ENCODE results near the gene SLC23A1.

DNA sequence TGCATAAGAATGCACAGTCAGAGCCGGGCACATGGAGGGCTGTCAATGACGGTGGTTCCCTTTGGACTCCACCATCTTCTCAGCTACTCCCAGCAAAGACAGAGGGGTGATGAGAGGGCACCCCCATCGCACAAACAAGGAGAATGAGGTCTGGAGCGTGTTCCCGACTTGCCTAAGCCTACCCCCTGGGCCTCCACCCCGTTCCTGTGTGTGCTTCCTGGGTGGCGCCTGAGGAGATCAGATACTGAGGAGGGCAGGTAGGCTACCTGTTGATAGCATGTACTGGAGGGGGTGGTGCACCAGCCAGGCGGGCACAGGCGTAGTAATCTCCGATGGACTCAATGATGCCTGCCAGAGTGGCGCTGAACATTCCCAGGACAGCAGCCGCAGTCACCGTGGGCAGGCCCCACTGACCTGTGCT lies 4.1 kb downstream of the SLC23A1 start:
- TF ChIP-seq, protein P1, sequence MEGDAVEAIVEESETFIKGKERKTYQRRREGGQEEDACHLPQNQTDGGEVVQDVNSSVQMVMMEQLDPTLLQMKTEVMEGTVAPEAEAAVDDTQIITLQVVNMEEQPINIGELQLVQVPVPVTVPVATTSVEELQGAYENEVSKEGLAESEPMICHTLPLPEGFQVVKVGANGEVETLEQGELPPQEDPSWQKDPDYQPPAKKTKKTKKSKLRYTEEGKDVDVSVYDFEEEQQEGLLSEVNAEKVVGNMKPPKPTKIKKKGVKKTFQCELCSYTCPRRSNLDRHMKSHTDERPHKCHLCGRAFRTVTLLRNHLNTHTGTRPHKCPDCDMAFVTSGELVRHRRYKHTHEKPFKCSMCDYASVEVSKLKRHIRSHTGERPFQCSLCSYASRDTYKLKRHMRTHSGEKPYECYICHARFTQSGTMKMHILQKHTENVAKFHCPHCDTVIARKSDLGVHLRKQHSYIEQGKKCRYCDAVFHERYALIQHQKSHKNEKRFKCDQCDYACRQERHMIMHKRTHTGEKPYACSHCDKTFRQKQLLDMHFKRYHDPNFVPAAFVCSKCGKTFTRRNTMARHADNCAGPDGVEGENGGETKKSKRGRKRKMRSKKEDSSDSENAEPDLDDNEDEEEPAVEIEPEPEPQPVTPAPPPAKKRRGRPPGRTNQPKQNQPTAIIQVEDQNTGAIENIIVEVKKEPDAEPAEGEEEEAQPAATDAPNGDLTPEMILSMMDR (IDR thresholded peaks at IDR 0.05), result no peak
- TF ChIP-seq POLR2A (IDR thresholded peaks at IDR 0.05), result no peak
